HG03159 (cell line): ENCODE data around the gene RB1.

ENCODE experiments used
- ATAC-seq: cut with Tn5 transposase; IDR thresholded peaks from one replicate; pipeline ENCODE4 v1.9.1; 2021; ENCODE audit warnings: mild to moderate bottlenecking, moderate library complexity; ENCODE audit not compliant: unreplicated experiment

Gene RB1

GRCh38 chr13:48518083-48518482 is 214.5 kb downstream of the RB1 start:
- ATAC-seq = no peak

GRCh38 chr13:48526286-48526685 is 222.7 kb downstream of the RB1 start:
- ATAC-seq = no peak

- ATAC-seq = no peak
Observed at GRCh38 chr13:48527955-48528354, 224.4 kb downstream of the RB1 start.

GRCh38 chr13:48528720-48529119 is 225.2 kb downstream of the RB1 start:
- ATAC-seq = no peak

- no peak for ATAC-seq
Observed at GRCh38 chr13:48530833-48531232, 227.3 kb downstream of the RB1 start.
